GM19099 (cell line): ENCODE data around the gene SLAMF1.

Experiments
- POLR2A ChIP-seq: IDR thresholded peaks from 3 replicates; pipeline ENCODE4 v1.6.1; 2011; ENCODE audit warnings: low read depth; ENCODE audit not compliant: insufficient read length; ENCODE audit errors: extremely low read depth

Gene SLAMF1, protein sequence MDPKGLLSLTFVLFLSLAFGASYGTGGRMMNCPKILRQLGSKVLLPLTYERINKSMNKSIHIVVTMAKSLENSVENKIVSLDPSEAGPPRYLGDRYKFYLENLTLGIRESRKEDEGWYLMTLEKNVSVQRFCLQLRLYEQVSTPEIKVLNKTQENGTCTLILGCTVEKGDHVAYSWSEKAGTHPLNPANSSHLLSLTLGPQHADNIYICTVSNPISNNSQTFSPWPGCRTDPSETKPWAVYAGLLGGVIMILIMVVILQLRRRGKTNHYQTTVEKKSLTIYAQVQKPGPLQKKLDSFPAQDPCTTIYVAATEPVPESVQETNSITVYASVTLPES

DNA sequence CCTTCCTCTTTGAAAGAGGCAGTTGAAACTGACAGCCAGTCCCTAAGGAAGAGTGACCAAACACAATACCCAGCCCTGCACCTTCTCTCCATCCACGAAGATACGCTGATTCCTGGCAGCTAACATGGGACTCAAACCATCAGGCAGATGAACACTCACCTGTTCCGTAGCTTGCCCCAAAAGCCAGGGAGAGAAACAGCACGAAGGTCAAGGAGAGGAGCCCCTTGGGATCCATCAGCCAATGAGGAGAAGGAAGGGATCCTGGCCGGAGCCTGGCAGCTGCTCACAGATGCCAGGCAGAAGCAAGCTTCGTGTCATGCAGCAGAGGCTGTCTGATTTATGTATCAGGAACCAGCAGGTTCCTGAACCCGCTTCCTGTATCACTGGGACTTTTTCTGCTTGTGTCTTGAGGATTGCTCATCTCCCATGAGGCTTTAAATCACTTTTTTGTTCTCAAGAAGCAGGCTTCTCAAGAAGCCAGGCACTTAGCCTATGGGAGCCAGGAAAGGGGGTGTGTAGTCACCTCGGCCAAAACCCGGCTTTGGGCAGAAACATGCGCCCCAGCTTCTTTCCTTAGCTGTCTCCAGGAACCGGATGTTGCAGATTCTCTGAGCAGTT is at the start of gene SLAMF1:
Gene SLAMF1, minus strand, starts transcription at position 334 of the 618 bp plus-strand sequence. Its CDS starts 99 bp downstream, at position 235.
- TF ChIP-seq POLR2A: peak; percentile 92

DNA sequence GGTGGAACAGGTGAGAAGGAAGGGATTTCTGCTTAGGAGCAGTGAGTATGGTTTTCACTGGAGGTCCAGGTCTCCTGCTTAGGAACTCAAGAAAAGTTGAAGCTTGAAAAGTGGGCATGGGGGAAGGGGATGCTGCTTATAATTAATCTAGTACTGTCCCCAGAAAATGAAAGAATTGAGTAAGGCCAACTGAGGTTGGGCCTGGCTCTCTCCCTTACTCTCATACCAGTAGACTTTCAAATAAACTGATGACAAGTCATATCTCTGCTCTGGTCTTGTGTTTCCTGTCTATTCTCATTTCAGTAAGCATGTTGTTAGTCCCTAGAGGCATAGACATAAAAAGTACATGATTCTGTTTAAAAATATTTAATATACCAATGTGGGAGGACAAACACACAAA is 38.4 kb upstream of the SLAMF1 start:
- no peak for TF ChIP-seq POLR2A

DNA sequence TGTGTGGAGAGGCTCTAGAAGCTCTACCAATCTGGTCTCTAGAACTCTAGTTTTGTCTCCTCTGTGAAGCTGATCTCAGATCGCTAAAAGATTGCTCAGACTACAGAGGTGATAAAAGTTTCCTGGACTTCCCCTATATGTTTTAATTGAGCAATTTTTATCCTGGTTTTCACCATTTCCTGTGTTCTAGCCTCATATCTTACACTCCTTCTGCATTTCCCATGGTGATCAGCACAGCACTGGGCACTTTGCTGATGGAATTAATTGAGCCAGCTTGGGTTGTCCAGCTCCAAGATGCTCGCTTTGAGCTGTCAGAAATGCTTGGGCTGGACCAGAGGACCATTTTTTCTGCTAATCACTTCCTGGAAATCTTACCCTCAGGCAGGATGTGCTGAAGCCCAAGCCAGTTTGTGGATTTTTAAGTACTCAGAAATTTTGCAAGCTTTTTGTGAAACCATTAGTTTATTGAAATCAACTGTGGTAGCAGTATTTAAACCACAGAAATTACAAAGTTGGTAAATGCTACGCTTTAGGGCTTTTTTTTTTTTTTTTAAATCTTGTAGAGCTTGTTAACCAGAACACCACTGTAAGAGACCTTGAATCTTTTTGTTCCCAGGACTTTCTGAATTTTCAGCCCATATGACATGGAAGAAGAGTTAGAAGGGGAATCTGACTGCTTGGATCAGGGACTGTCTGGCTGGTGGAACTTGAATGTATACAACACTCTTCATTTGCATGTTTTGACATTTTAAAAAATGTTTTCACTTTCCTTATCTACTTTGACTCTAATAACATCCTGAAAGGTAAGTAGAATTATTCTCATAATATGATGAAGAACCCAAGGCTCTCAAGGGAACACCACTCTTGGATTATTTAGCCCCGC is 36.4 kb upstream of the SLAMF1 start:
- TF ChIP-seq POLR2A: no peak

DNA sequence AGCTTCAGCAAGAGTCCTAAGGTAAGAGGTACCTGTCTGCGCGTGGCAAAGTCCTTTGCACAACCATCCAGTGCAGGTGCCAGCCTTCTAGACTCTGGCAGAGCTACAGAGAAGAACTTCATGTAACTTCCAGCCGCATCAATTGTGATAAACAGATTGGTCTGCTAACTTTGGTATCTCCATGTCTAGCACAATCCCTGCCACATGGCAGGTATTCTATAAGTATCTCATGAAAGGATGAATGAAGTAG is 35.0 kb upstream of the SLAMF1 start:
- TF ChIP-seq POLR2A: no peak

DNA sequence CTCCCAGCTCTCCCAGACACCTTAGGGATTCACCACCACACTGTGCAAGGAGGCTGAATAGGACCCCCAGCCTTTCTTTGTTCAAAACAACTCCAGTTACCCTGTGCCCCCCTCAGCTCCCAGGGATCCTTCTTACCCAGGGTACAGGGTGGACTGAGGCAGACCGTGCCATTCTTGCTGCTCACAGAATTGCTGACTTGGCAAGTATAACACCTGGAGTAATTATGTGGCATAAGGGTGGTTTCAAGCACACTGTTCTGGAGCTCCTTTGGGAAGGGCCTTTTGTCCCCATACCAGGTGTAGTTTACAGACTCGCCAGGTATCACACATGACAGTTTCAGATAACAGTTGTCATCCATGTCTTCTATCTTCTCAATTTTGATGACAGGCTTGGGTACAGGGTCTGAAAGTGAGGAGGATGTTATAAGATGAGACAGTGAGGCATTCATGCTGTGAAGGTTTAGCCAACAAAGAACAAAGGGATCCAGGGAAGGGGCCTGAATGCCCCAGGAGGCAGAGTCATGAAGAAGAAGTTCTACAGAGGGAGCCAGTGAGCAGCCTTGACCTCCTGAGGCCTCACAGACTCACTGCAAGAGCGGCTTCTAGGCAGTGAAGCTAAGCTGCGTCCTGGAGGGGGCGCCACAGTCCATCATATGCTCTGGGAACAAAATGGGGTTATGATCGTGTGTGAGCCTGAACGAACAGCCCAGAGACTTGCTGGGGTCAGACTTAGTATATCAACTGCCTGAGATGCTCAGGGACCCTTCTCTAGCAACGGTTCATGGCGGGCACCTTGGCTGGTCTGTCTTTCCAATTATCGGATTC is 34.4 kb upstream of the SLAMF1 start:
- peak; percentile 25 for TF ChIP-seq POLR2A

DNA sequence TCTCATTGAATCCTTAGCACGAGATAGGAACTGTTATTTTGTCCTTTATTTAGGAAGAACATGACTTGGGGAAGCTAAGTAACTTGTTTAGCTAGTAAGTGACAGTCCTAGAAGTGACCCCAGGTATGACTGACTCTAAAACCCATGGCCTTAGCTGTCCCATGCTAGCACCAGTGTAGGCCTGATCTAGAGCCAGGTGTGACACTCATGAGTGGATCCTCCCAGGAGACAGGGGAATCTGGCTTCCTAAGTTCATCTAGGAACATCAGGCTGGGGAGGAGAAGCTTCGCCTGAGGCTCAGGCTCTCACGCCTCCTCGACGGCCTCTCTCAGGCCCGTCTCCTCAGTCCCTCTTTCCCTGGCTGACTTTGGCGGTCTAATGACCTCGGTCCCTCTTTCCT is 33.6 kb upstream of the SLAMF1 start:
- no peak for TF ChIP-seq POLR2A

DNA sequence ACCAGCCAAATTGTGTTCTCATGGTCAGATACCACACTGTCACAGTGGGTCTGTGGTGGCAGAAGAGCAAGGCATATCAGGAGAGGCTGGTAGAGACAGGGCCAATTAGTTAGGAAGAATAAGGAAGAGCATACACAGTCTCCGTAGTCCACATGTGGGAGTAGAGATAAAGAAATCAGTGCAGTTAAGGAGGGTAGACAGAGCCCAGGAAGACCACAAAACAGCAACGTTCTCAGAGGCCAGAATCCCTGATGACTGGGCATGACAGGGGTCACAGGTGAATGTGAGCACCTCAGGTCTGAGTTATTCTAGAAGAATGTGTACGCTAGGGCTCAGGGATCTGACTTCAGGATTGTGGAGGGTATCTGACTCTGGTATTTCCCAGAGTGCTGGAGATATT is 33.0 kb upstream of the SLAMF1 start:
- no peak for TF ChIP-seq POLR2A

DNA sequence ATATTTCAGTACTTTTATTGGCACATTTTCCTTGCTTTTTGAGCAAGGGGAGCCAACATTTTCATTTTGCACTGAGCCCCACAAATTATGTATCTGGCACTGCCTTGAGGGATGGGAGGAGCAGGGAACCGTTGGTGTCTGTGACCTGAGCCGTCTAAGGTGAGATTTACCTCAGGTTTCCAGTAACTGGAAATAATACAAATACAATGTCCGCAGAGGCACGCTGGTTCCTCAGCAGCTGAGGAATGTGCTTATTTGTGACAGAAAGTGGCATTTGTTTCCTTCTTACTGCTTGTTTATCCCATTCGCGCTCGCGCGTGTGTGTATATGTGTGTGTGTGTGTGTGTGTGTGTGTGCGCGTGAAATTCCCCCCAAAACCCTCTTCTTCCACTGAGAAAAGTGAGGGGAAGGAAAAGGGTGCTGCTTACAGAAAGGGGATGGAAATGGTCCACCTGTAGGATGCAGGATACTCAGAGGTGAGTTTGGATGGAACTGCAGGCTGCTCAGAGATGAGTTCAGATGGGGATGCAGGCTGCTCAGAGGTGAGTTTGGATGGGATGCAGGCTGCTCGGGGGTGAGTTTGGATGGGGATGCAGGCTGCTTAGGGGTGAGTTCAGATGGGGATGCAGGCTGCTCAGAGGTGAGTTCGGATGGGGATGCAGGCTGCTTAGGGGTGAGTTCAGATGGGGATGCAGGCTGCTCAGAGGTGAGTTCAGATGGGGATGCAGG is 30.2 kb upstream of the SLAMF1 start:
- TF ChIP-seq POLR2A: peak; percentile 7

DNA sequence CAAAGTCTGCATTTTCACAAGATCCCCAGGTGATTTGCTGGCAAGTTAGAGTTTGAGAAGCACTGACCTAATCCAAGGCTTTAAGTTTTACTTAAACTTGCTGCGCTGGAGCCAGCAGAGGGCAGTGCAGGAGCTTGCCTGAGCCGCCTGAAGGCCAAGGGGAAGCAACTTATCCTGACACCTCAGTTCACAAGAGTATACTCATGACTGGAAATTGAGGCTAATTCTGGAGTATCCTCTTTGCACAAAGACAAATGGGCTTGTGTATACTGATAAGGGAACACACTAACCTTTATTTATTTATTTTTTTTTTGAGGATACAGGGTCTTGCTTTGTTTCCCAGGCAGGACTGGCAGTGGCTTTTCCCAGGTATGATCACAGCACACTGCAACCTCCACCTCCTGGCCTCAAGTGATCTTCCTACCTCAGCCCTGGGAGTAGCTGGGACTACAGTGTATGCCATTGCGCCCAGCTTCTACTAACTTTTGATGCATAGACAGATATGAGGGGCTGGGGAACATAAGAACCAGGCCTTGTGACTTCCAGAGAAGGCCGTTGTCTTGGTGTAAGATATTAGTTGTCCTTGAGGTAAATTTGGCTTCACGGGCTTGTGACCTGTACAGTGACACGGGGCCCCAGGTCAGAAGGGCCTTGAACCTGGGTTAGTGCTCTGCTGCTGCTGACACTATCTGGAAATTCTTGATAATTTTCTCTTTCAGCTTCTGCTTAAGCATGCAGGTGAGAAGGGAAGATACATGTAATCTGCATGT is 29.0 kb upstream of the SLAMF1 start:
- TF ChIP-seq POLR2A: peak; percentile 15

DNA sequence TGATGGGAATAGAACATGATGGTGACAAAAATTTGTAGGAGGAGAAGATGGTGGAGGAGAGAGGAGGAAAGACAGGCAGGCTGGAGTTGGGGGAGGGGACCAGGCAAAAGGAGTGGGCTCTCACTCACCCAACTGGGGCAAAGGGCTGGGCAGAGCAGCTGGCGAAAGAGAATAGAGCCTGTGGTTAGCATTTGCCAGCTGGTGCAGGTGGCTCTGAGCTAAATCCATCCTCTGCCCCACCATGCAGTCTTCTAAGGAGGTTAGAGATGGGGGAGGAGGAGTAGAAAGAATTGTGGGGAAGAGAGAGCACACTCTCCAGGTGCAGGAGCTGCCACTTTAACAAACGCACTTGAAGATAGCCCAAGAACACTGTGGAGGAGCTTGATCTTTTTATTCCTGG is 27.6 kb upstream of the SLAMF1 start:
- no peak for TF ChIP-seq POLR2A

DNA sequence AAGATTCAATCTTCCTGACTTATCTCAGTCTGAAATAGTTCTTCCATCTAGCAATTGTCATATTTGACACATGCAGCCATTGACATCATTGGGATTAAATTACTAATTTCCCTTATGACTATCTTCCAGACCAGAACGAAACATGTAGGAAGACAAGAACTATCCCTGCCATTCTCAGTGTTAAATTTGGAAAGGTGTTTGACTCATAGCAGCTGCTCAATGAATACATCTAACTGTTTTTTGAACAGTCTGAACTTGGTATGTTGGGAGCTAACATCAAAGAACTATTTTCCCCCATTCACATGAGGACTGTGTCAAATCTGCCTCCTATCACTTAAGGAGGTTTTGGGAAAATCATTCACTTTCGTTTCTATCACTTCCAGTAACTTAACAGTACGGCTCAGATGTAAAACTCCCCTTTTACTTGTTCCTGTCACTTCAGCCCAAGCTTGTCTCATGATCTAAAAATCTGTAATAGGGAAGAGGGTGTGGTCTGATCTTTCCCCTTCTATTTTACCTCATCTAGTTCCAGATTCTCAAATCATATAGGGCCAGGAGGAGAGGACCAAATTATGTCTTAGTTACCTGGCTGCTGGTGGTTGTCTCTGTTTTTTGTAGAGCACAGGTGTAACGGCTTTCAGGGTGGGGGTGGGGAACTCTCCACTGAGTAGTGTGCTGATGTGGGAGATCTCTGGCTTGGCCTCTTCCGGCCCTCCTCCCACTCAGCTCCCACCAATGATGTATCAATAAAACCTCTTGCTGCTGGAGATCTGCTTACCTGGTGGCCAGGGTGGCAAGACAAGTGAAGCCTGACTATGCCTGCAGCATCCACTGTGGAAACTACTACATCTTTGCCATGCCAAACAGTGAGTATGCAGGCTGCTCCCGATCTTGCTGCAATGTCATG is 26.2 kb upstream of the SLAMF1 start:
- TF ChIP-seq POLR2A: peak; percentile 15

DNA sequence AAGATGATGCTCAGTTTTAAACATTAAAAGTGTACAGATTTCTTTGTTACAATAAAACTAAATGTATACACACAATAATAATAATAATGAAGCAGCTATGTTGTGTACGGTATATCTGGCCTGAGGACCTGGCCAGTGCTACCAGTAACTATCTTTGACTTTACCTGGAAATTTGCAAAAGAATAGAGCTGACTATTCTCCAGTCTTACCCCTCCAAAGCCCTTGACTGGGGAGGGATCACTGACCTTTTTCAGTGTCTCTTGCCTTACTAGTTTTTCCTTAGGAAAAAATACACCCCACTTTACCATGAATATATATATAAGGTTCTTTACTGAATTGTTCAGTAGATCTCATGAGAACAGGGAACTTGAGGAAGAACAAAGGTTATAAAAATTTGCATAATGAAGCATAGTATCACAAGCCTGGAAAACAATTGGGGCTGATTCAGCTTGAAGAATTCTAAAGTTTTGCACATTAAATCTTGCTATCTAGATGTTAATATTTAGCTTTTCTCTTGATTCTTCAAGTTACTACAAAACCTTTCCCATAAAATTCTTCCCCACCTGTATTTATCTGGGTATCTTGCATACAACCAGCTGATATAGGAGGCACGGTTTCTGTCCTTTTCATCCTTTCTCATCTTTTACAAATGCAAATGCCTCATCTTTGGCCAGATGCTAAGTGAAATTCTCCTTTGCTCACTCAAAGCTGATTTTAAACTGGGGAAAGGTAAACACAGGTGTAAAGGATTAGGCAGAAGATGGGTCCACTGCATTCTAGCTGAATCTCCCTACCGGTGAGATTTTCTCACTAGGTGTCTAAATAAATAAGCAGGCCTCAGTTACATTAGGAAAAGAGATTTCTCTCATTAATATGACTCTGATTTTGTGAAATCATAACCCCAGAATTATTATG is 25.0 kb upstream of the SLAMF1 start:
- no peak for TF ChIP-seq POLR2A

DNA sequence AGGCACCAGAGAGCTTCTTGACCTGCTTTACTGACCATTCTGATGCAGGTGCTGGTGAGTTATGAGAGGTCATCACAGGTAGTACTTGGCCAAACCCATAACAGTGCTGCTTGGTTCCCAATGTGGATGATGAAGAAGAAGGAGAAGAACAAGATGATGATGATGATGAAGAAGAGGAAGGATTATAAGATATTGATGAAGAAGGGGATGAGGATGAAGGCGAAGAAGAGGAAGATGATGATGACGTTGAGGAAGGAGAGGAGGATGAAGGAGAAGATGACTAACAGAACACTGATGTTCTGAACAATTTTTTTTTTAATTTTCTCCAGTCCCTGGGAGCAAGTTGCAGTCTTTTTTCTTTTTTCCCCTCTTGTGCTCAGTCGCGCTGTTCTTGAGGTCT is 23.9 kb upstream of the SLAMF1 start:
- TF ChIP-seq POLR2A: no peak
